ENCODE measurements around the gene AFAP1.
"Not testable (repeated sequence)": the region's sequence is repeated elsewhere in the genome, so short reads cannot be mapped to it uniquely, and the experiment has no call there.

AFAP1 gene

GRCh38 chr4:7945709-7946380, 6.2 kb upstream of the AFAP1 start:
- peak in 1 of 2 experiments; percentile 30 for DNase-seq

- DNase-seq = no peak
These were observed 5.0 kb upstream of the AFAP1 start for GRCh38 chr4:7944599-7945220.

- DNase-seq = not testable (repeated sequence)
These were observed 4.0 kb upstream of the AFAP1 start for GRCh38 chr4:7943688-7944087.

- DNase-seq = no peak
These were observed 3.5 kb upstream of the AFAP1 start for GRCh38 chr4:7943211-7943610.

DNA sequence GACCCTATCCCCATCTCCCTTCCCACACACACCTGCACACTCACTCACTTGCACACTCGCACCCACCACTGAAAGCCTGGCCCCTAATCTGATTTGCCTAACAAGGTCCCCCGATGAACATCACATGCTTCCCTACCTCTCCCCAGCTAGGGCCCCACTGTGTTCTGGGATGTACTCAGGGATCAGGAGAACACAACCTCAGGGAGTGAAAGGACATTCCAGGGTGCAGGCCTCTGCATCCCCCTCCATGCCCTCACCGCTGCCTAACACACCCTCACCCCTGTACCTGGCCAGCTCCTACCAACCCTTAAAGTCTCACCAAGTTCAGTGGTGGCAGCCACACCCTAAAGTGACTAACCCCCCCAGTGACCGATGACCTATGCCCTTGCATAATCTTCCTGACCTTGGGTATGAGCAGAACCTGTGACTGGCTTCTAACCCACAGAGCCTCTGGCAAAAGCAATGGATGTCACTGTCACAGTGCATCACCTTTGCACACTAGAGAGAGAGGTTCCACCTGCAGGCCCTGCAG, 2.4 kb upstream of the AFAP1 start:
- DNase-seq = no peak

GRCh38 chr4:7941111-7941964, 1.7 kb upstream of the AFAP1 start:
- no peak for DNase-seq

- peak in 1 of 2 experiments; percentile 38 for DNase-seq
These were observed 868 bp downstream of the AFAP1 start for GRCh38 chr4:7938609-7939376.

GRCh38 chr4:7938266-7938608, 1.4 kb downstream of the AFAP1 start:
- no peak for DNase-seq

GRCh38 chr4:7937006-7937405, 2.7 kb downstream of the AFAP1 start:
- DNase-seq = no peak

DNA sequence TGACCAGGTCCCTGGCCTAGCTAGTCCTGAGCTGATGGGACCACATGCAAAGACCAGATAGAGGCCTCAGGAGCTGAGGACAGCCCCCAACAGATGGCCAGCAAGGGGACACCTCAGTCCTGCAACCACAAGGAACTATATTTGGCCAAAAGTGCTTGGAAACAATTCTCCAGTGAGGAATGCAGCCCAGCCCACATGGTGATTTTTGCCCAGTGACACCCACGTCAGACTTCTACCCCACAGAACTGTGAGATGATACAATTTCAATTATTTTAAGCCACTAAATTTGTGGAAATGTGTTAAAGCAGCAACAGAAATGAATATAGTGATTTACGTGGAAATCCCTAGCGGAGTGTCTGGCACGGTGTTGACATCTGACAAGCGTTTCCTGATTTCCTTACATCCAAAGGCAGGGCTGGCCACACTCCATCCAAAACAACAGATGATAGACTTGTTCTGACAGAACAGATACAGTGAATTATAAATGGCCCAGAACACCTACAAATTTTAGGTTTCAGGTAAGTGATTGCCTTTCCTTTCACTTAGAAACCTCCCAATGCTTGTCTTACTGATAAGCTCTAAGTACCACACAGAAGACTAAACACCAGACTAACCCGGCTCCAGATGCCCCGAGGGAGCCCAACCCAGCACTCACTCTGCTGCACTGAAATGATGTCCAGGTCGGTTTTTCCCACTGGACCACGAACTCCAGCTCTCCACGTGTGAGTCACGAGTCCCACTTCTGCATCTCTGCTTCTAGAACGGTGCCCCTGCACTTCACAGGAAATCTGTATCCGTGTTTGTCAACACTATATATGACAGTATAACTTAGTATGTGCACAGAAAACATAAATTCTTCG, 5.8 kb downstream of the AFAP1 start:
- no peak for DNase-seq

- DNase-seq = no peak
These were observed 7.4 kb downstream of the AFAP1 start for GRCh38 chr4:7932287-7932686.

- DNase-seq = peak; percentile 38 to 75
These were observed 10.3 kb downstream of the AFAP1 start for GRCh38 chr4:7929118-7929951.

- DNase-seq = peak in 1 of 2 experiments; percentile 41
These were observed 10.9 kb downstream of the AFAP1 start for GRCh38 chr4:7928711-7929110.

DNA sequence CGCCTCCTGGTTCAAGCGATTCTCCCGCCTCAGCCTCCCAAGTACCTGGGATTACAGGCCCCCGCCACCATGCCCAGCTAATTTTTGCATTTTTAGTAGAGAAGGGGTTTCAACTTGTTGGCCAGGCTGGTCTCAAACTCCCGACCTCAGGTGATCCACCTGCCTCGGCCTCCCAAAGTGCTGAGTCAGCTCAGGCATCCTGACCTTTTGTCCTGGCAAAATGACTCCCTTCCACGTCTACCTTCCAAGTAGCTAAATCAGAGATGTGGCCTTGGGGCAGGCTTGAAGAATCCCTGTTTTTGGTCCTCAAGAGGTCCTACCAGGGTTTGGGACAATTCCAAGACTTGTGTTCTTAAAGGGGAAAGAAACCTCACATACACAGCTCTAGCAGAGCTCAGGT, 12.8 kb downstream of the AFAP1 start:
- no peak for DNase-seq

DNA sequence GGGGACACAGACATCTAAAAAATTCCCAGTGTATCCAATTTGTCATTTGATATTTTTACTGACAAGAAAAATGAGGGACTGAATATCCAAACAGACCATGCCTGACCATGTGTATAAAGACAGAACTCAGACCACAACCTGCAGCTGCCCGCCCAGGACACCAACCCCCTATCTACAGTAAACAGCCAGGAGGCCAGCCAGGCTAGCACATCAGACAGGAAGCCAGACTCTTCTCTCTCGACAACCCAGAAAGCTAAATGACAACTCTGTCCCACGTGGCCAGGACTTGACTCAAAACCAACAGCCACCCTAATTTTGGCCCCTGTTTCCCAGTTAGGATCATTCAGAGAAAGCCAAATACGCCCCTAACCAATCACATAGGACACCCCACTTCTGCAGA, 15.1 kb downstream of the AFAP1 start:
- no peak for DNase-seq

DNA sequence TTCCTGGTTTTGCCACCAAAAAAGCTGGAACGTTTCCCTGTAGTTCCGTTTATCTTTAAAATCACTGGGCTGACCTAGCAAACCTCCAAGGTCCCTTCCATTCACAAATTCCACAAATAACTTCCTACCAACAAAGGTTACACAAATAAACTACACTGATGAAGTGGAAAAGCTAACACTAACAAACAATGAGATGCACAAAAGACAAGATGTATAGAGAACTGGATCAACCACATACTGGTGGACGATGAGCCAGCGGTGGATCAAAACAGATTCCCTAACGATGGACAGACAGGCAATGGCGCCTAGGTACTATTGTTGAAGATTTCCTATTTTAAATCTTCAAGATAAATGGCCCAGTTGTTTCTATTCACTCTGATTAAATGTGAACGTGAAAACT, 15.5 kb downstream of the AFAP1 start:
- DNase-seq = no peak

GRCh38 chr4:7922466-7922865, 17.2 kb downstream of the AFAP1 start:
- DNase-seq = no peak

- no peak for DNase-seq
These were observed 20.7 kb downstream of the AFAP1 start for GRCh38 chr4:7918981-7919380.

DNA sequence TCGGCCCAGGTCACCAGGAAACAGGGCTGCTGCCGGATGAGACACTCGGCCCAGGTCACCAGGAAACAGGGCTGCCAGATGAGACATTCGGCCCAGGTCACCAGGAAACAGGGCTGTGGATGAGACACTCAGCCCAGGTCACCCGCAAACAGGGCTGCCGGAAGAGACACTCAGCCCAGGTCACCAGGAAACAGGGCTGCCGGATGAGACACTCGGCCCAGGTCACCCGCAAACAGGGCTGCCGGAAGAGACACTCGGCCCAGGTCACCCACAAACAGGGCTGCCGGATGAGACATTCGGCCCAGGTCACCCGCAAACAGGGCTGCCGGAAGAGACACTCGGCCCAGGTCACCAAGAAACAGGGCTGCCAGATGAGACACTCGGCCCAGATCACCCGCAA, 21.5 kb downstream of the AFAP1 start:
- not testable (repeated sequence) for DNase-seq

- DNase-seq = peak in 1 of 2 experiments; percentile 42
These were observed 22.0 kb downstream of the AFAP1 start for GRCh38 chr4:7917669-7918068.

GRCh38 chr4:7915875-7916242, 23.8 kb downstream of the AFAP1 start:
- DNase-seq = no peak
